A549 (cell line): ENCODE results near the gene PGM1. TPM values are rescaled to one million over a fixed set of nuclear protein-coding genes. Genes with fewer than 3 reads are reported as not detected.
A peak's percentile ranks its signal among the peaks of the same experiment; 100 is the strongest.

Source experiments
- ATAC-seq, 2 experiments: fragments of 200-7000 bp in 1 of 2; fragments of >200 bp in 1 of 2; cut with Nextera tagmentation in 1 of 2; cut with Tn5 transposase in 1 of 2; 3 replicates each; pipeline versions ENCODE4 v1.8.0 to v1.9.1; 2018 to 2020; ENCODE audit warnings: mild to moderate bottlenecking in 1 of 2, moderate library complexity in 1 of 2
- CTCF ChIA-PET: fragments of 300-600 bp; sonication (Branson Sonifier 250); formaldehyde crosslinking; extraction: SDS; loops from one replicate; lab custom pipeline; 2021; ENCODE audit warnings: antibody characterized with exemption, inconsistent platforms; lab: Yijun Ruan, JAX
- POLR2A ChIA-PET: fragments of 350-600 bp; formaldehyde crosslinking; extraction: SDS; loops from one replicate; lab custom pipeline; 2021; ENCODE audit warnings: antibody characterized with exemption, inconsistent platforms; lab: Yijun Ruan, JAX
- DNase-seq, 2 experiments: peaks; one replicate each; pipeline versions ENCODE4 v3.0.0 to v3.0.0-alpha.2; 2011 to 2016; ENCODE audit warnings: low read depth in 1 of 2, low spot score in 1 of 2
- FAIRE-seq: peaks from 2 replicates; lab custom pipeline; 2011; peaks lifted over from hg19 to GRCh38; lab: Jason Lieb, UNC
- H3K27ac ChIP-seq, 2 experiments: fragments of >200 bp; sonication (Bioruptor Twin); formaldehyde crosslinking; 3 replicates each; pipeline ENCODE4 v1.5.1; 2016 to 2017
- H3K4me1 ChIP-seq: fragments of >200 bp; sonication (Bioruptor Twin); formaldehyde crosslinking; 3 replicates; pipeline ENCODE4 v1.6.1; 2016
- H3K4me2 ChIP-seq: fragments of >200 bp; sonication (Bioruptor Twin); formaldehyde crosslinking; 3 replicates; pipeline ENCODE4 v1.6.1; 2016
- H3K4me3 ChIP-seq: fragments of >200 bp; sonication (Bioruptor Twin); formaldehyde crosslinking; 3 replicates; pipeline ENCODE4 v1.5.1; 2016
- H3K9me3 ChIP-seq: fragments of >200 bp; sonication (Bioruptor Twin); formaldehyde crosslinking; 3 replicates; pipeline ENCODE4 v1.6.1; 2016
- ATOH8 ChIP-seq: fragments of 250-450 bp; sonication (Bioruptor Pico); IDR thresholded peaks from 2 replicates; pipeline ENCODE4 v1.5.0; 2020; ENCODE audit warnings: low read depth, mild to moderate bottlenecking, moderate library complexity
- CBX2 ChIP-seq: fragments of 200-600 bp; sonication (generic); IDR thresholded peaks from 2 replicates; pipeline ENCODE4 v1.6.1; 2016; ENCODE audit warnings: low read depth, mild to moderate bottlenecking, borderline replicate concordance
- CBX8 ChIP-seq: fragments of 200-600 bp; sonication (generic); IDR thresholded peaks from 2 replicates; pipeline ENCODE4 v1.6.1; 2016
- CTCF ChIP-seq: fragments of >200 bp; sonication (Bioruptor Twin); formaldehyde crosslinking; IDR thresholded peaks from 3 replicates; pipeline ENCODE4 v1.5.1; 2016
- E2F6 ChIP-seq: IDR thresholded peaks from 2 replicates; pipeline ENCODE4 v1.6.1; 2012; ENCODE audit warnings: low read depth, borderline replicate concordance
- EHF ChIP-seq: fragments of 250-450 bp; sonication (Bioruptor Pico); IDR thresholded peaks from 2 replicates; pipeline ENCODE4 v1.5.0; 2020; ENCODE audit warnings: mild to moderate bottlenecking
- ELK1 ChIP-seq: fragments of 150-350 bp; IDR thresholded peaks from 2 replicates; pipeline ENCODE4 v1.6.1; 2014; ENCODE audit warnings: low read depth, mild to moderate bottlenecking, low read length
- GATA3 ChIP-seq: IDR thresholded peaks from 2 replicates; pipeline ENCODE4 v1.6.1; 2012; ENCODE audit warnings: borderline replicate concordance
- HDAC2 ChIP-seq: fragments of 200-600 bp; sonication (generic); IDR thresholded peaks from 2 replicates; pipeline ENCODE4 v1.6.1; 2016
- HES2 ChIP-seq: fragments of >200 bp; sonication (Bioruptor Twin); formaldehyde crosslinking; IDR thresholded peaks from 2 replicates; pipeline ENCODE4 v1.6.1; 2016
- HOXA7 ChIP-seq: fragments of 250-450 bp; sonication (Bioruptor Pico); IDR thresholded peaks from 2 replicates; pipeline ENCODE4 v1.5.0; 2020; ENCODE audit warnings: mild to moderate bottlenecking, moderate library complexity
- HOXB13 ChIP-seq: fragments of 250-450 bp; sonication (Bioruptor Pico); IDR thresholded peaks from 2 replicates; pipeline ENCODE4 v1.5.0; 2020; ENCODE audit warnings: low read depth, mild to moderate bottlenecking, moderate library complexity
- HOXB5 ChIP-seq: fragments of 250-450 bp; sonication (Bioruptor Pico); IDR thresholded peaks from 2 replicates; pipeline ENCODE4 v1.5.0; 2020; ENCODE audit warnings: mild to moderate bottlenecking, moderate library complexity
- MAX ChIP-seq: IDR thresholded peaks from 2 replicates; pipeline ENCODE4 v1.6.1; 2012
- POLR2A ChIP-seq: IDR thresholded peaks from 2 replicates; pipeline ENCODE4 v1.6.1; 2012; ENCODE audit warnings: mild to moderate bottlenecking, low read length
- POLR2AphosphoS2 ChIP-seq: conservative IDR thresholded peaks from 2 replicates; pipeline ENCODE4 v1.6.1; 2012; ENCODE audit warnings: low read length, improper control_type of control experiment, inconsistent platforms
- RAD21 ChIP-seq, 2 experiments: fragments of >200 bp in 1 of 2; sonication (Bioruptor Twin) in 1 of 2; formaldehyde crosslinking in 1 of 2; IDR thresholded peaks in 1 of 2; conservative IDR thresholded peaks in 1 of 2; 2 replicates in 1 of 2; 3 replicates in 1 of 2; pipeline ENCODE4 v1.6.1; 2012 to 2018; ENCODE audit warnings: inconsistent platforms in 1 of 2
- RARB ChIP-seq: fragments of 250-450 bp; sonication (Bioruptor Pico); IDR thresholded peaks from 2 replicates; pipeline ENCODE4 v1.8.0; 2021; ENCODE audit warnings: mild to moderate bottlenecking, moderate library complexity
- RCOR1 ChIP-seq: fragments of 150-350 bp; IDR thresholded peaks from 2 replicates; pipeline ENCODE4 v1.6.1; 2014; ENCODE audit warnings: antibody characterized with exemption, low read length, low read depth
- RFX5 ChIP-seq: fragments of 450-650 bp; IDR thresholded peaks from 2 replicates; pipeline ENCODE4 v1.7.1; 2014; ENCODE audit warnings: antibody characterized with exemption, mild to moderate bottlenecking, moderate library complexity
- RNF2 ChIP-seq: fragments of 200-600 bp; sonication (generic); IDR thresholded peaks from 2 replicates; pipeline ENCODE4 v1.6.1; 2016; ENCODE audit warnings: low read depth, mild to moderate bottlenecking, antibody characterized with exemption, moderate library complexity, borderline replicate concordance
- SREBF2 ChIP-seq: fragments of 450-650 bp; IDR thresholded peaks from 2 replicates; pipeline ENCODE4 v1.6.1; 2014; ENCODE audit warnings: mild to moderate bottlenecking, moderate library complexity
- USF2 ChIP-seq: fragments of 450-650 bp; IDR thresholded peaks from 2 replicates; pipeline ENCODE4 v1.6.1; 2014; ENCODE audit warnings: antibody characterized with exemption
- ZNF302 ChIP-seq: fragments of 250-450 bp; sonication (Bioruptor Pico); IDR thresholded peaks from 2 replicates; pipeline ENCODE4 v1.9.0; 2021; ENCODE audit warnings: inconsistent platforms, mild to moderate bottlenecking, moderate library complexity
- ZSCAN20 ChIP-seq: fragments of 250-450 bp; sonication (Bioruptor Pico); IDR thresholded peaks from 2 replicates; pipeline ENCODE4 v1.8.0; 2022; ENCODE audit warnings: mild to moderate bottlenecking, moderate library complexity
- WGBS: methylation state at CpG from one replicate; pipeline ENCODE4 v1.1.6; 2017; ENCODE audit errors: missing lambda C conversion rate; 5-methylcytosine and 5-hydroxymethylcytosine counted together
- polyA plus RNA-seq, 4 experiments: library from polyadenylated mRNA; depleted of rRNA in 3 of 4; stranded (reverse); fragments of >200 nt; fragmentation: RNase III in 1 of 4; extraction: RNeasy Plus Mini Kit Qiagen cat#74134 plus additional on column Dnase treatment in 1 of 4; gene quantifications; 2 replicates in 3 of 4; 3 replicates in 1 of 4; pipeline ENCODE4 v1.2.3, GENCODE V29; 2011 to 2017

Gene PGM1
- polyA plus RNA-seq, 2 of the 4 experiments (the other 2 are of a cell fraction) = 25.5 to 50.2 TPM

- TF ChIP-seq CTCF (no peak), HOXB13 (CRISPR knock-in tag) (no peak), POLR2A (no peak), ATOH8 (CRISPR knock-in tag) (no peak), GATA3 (no peak), HOXB5 (CRISPR knock-in tag) (no peak)
Measured at GRCh38 chr1:63686696-63687095, 93.5 kb downstream of the PGM1 start (continued).

GRCh38 chr1:63688302-63688890, 95.2 kb downstream of the PGM1 start:
- TF ChIP-seq RFX5 (no peak), E2F6 (no peak), CBX8 (no peak), RARB (CRISPR knock-in tag) (no peak), RNF2 (no peak)
- 93% methylated on average over 6 of the region's 6 CpGs for WGBS
- ATAC-seq (no peak), FAIRE-seq (no peak), DNase-seq (no peak)
- Histone ChIP-seq H3K9me3 (no peaks in the 10 kb centered on the region), H3K4me2 (no peak overlapping the region), H3K4me1 (peaks cover 27% of the 10 kb centered on the region), H3K27ac (no peak overlapping the region; a peak in 1 of 6 replicates), H3K4me3 (no peak overlapping the region)
- POLR2A ChIA-PET = no interaction called here
- CTCF ChIA-PET = interaction anchor here (0.9 to 1.4 kb wide), 2 partner anchors 14 kb away, joined by 3 to 4 read pairs; no protein-coding TSS in a partner anchor

- Histone ChIP-seq H3K4me2 (peak overlapping the region; percentile 70), H3K27ac (peak overlapping the region; percentile 93 to 95), H3K9me3 (no peaks in the 10 kb centered on the region), H3K4me3 (no peak overlapping the region), H3K4me1 (peaks cover 53% of the 10 kb centered on the region)
- no peak for TF ChIP-seq EHF (CRISPR knock-in tag)
- no peak for TF ChIP-seq POLR2AphosphoS2
- TF ChIP-seq RAD21 (conservative IDR thresholded peaks at IDR 0.05 in 1 of 2, IDR thresholded peaks at IDR 0.05 in 1 of 2) = no peak
- no peak for TF ChIP-seq E2F6
- no peak for TF ChIP-seq RCOR1
- no peak for TF ChIP-seq HOXA7
- TF ChIP-seq HOXB13 (CRISPR knock-in tag) = no peak
- TF ChIP-seq CBX2 = no peak
- TF ChIP-seq RARB (CRISPR knock-in tag) = no peak
- no peak for TF ChIP-seq POLR2A
- no peak for TF ChIP-seq ELK1
- no peak for TF ChIP-seq ZSCAN20
- no peak for TF ChIP-seq USF2
- no peak for TF ChIP-seq ZNF302 (CRISPR knock-in tag)
- no peak for TF ChIP-seq MAX
- no peak for TF ChIP-seq HDAC2
- TF ChIP-seq GATA3 = no peak
- TF ChIP-seq SREBF2 = no peak
- no peak for TF ChIP-seq HES2
- ATAC-seq (no peak), DNase-seq (no peak), FAIRE-seq (no peak)
- CTCF ChIA-PET = interaction anchor here (0.6 to 3.5 kb wide), 47 partner anchors 9 to 555 kb away, joined by 3 to 41 read pairs (median 6); partner anchors contain the start of gene ROR1
- POLR2A ChIA-PET = interaction anchor here (0.6 to 2.0 kb wide), 5 partner anchors 10 to 447 kb away, joined by 3 to 12 read pairs (median 4); partner anchors contain the start of gene ROR1
- WGBS = 72% methylated on average over 6 of the region's 6 CpGs
Measured at GRCh38 chr1:63690966-63691700, 97.9 kb downstream of the PGM1 start.
